Gastroesophageal sphincter (tissue), 3 donors: ENCODE measurements around the gene HMGXB3.

Experiments used
- POLR2A ChIP-seq, 2 donors: fragments of 450-650 bp; IDR thresholded peaks; one replicate each; pipeline ENCODE4 v1.6.1; 2017; ENCODE audit warnings: antibody characterized with exemption in 2 of 2, mild to moderate bottlenecking in 2 of 2, moderate library complexity in 1 of 2
- POLR2AphosphoS5 ChIP-seq: sonication (generic); formaldehyde crosslinking; IDR thresholded peaks from one replicate; pipeline ENCODE4 v1.6.1; 2017; ENCODE audit warnings: antibody characterized with exemption
- TF ChIP-seq, protein P1 (sequence below), 4 experiments: fragments of 200-600 bp in 2 of 4; fragments of 450-650 bp in 2 of 4; sonication (generic) in 1 of 4; IDR thresholded peaks; one replicate each; pipeline ENCODE4 v1.5.1; 2017 to 2019; ENCODE audit warnings: antibody characterized with exemption in 4 of 4, mild to moderate bottlenecking in 2 of 4, moderate library complexity in 2 of 4

DNA sequence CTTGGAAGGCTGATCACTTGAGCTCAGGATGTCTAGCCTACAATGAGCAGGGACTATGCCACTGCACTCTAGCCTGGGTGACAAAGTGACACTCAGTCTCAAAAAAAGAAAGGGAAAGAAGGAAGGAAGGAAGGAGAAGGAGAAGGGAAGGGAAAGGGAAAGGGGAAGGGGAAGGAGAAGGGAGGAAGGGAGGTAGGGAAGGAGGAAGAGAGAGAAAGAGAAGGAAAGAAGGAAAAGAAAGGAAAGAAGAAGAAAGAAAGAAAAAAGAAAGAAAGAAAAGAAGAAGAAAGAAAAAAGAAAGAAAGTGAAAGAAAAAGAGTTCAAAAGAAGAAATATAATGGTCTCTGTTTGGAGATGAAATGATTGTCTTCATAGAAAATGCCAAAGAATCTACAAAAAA is 96.6 kb downstream of the HMGXB3 start:
- TF ChIP-seq, protein P1, sequence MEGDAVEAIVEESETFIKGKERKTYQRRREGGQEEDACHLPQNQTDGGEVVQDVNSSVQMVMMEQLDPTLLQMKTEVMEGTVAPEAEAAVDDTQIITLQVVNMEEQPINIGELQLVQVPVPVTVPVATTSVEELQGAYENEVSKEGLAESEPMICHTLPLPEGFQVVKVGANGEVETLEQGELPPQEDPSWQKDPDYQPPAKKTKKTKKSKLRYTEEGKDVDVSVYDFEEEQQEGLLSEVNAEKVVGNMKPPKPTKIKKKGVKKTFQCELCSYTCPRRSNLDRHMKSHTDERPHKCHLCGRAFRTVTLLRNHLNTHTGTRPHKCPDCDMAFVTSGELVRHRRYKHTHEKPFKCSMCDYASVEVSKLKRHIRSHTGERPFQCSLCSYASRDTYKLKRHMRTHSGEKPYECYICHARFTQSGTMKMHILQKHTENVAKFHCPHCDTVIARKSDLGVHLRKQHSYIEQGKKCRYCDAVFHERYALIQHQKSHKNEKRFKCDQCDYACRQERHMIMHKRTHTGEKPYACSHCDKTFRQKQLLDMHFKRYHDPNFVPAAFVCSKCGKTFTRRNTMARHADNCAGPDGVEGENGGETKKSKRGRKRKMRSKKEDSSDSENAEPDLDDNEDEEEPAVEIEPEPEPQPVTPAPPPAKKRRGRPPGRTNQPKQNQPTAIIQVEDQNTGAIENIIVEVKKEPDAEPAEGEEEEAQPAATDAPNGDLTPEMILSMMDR (IDR thresholded peaks at IDR 0.05), result no peak
- TF ChIP-seq POLR2A (IDR thresholded peaks at IDR 0.05) (no peak), POLR2AphosphoS5 (no peak)
